Activated CD8-positive, alpha-beta T cell treated with anti-CD3 and anti-CD28 coated beads, Interleukin-2, amount 10 ng/mL, durations not matched to agents 7 days and 5 days (primary cell): ENCODE data around the gene SHISAL2A. TPM values are rescaled to one million over a fixed set of nuclear protein-coding genes. Genes with fewer than 3 reads are reported as not detected.

Source experiments
- ATAC-seq: fragments of 150-1000 bp; cut with Tn5 transposase; one replicate; pipeline ENCODE4 v1.10.0; 2021; ENCODE audit warnings: moderate library complexity
- CTCF ChIA-PET: fragments of 350-600 bp; sonication (Branson Sonifier 250); formaldehyde crosslinking; loops from one replicate; lab custom pipeline; 2021; ENCODE audit warnings: antibody characterized with exemption; lab: Charles Lee
- POLR2A ChIA-PET: fragments of 350-600 bp; sonication (Branson Sonifier 250); formaldehyde crosslinking; loops from one replicate; lab custom pipeline; 2021; ENCODE audit warnings: antibody characterized with exemption; lab: Charles Lee
- DNase-seq: peaks from one replicate; pipeline ENCODE4 v3.0.0-alpha.2; 2020
- H3K27ac Mint-ChIP-seq: one replicate; pipeline ENCODE4 v1.8.0; 2021; ENCODE audit warnings: mild to moderate bottlenecking, mixed read lengths
- H3K27me3 Mint-ChIP-seq: one replicate; pipeline ENCODE4 v1.8.0; 2021; ENCODE audit warnings: low read depth, mixed read lengths
- H3K36me3 Mint-ChIP-seq: one replicate; pipeline ENCODE4 v1.8.0; 2021; ENCODE audit warnings: low read depth, mixed read lengths
- H3K4me1 Mint-ChIP-seq: one replicate; pipeline ENCODE4 v1.8.0; 2021; ENCODE audit warnings: low read depth, mixed read lengths
- H3K4me3 Mint-ChIP-seq: one replicate; pipeline ENCODE4 v1.8.0; 2021; ENCODE audit warnings: mild to moderate bottlenecking, mixed read lengths
- H3K9me3 Mint-ChIP-seq: one replicate; pipeline ENCODE4 v1.8.0; 2022; ENCODE audit warnings: mixed read lengths; ENCODE audit not compliant: insufficient read depth
- total RNA-seq, 2 experiments: library from RNA; stranded (reverse); gene quantifications; one replicate each; pipeline ENCODE4 v1.2.3, GENCODE V29; 2021

Gene SHISAL2A
- total RNA-seq, 2 experiments from 2014 or later: 7.9 to 8.6 TPM

DNA sequence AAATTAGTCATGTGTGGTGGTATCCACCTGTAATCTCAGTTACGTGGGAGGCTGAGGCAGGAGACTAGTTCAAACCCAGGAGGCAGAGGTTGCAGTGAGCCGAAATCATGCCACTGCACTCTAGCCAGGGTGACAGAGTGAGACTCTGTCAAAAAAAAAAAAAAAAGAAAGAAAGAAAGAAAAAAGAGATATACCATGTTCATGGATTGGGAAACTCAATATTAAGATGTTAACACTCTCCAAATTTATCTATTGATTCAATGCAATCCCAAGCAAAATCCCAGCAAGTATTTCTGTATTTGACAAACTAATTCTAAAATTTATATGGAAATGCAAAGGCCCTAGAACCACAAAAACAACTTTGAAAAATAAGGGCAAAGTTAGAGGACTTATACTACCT lies 11.0 kb upstream of the SHISAL2A start:
- peaks cover 5% of the 10 kb centered on the region for H3K4me1 Mint-ChIP-seq
- ChIA-PET POLR2A (no interaction called here), CTCF (no interaction called here)
- ATAC-seq (no peak), DNase-seq (no peak)
- no peaks in the 10 kb centered on the region for H3K27me3 Mint-ChIP-seq
- peaks cover 20% of the 10 kb centered on the region for H3K36me3 Mint-ChIP-seq
- no peak overlapping the region for H3K27ac Mint-ChIP-seq
- no peak overlapping the region for H3K4me3 Mint-ChIP-seq
- no peaks in the 10 kb centered on the region for H3K9me3 Mint-ChIP-seq

GRCh38 chr1:52623812-52624211 lies 9.2 kb upstream of the SHISAL2A start:
- H3K27me3 Mint-ChIP-seq: no peaks in the 10 kb centered on the region
- DNase-seq (no peak), ATAC-seq (no peak)
- ChIA-PET CTCF (no interaction called here), POLR2A (no interaction called here)
- H3K4me1 Mint-ChIP-seq: peaks cover 2% of the 10 kb centered on the region
- H3K27ac Mint-ChIP-seq: no peak overlapping the region
- H3K9me3 Mint-ChIP-seq: no peaks in the 10 kb centered on the region
- H3K36me3 Mint-ChIP-seq: peaks cover 15% of the 10 kb centered on the region
- H3K4me3 Mint-ChIP-seq: no peak overlapping the region

- DNase-seq: no peak
- ChIA-PET POLR2A (no interaction called here), CTCF (no interaction called here)
- Mint-ChIP-seq H3K4me3 (no peak overlapping the region), H3K9me3 (no peaks in the 10 kb centered on the region), H3K27me3 (no peaks in the 10 kb centered on the region), H3K36me3 (peaks cover 13% of the 10 kb centered on the region), H3K4me1 (peaks cover 21% of the 10 kb centered on the region), H3K27ac (no peak overlapping the region)
- no peak for ATAC-seq
Measured at GRCh38 chr1:52627028-52627427, 5.9 kb upstream of the SHISAL2A start.

- ATAC-seq (no peak), DNase-seq (no peak)
- Mint-ChIP-seq H3K36me3 (peaks cover 12% of the 10 kb centered on the region), H3K27ac (no peak overlapping the region), H3K9me3 (no peaks in the 10 kb centered on the region), H3K4me3 (no peak overlapping the region), H3K27me3 (no peaks in the 10 kb centered on the region), H3K4me1 (peaks cover 33% of the 10 kb centered on the region)
- ChIA-PET POLR2A (no interaction called here), CTCF (no interaction called here)
Measured at GRCh38 chr1:52628614-52629324, 4.2 kb upstream of the SHISAL2A start.

DNA sequence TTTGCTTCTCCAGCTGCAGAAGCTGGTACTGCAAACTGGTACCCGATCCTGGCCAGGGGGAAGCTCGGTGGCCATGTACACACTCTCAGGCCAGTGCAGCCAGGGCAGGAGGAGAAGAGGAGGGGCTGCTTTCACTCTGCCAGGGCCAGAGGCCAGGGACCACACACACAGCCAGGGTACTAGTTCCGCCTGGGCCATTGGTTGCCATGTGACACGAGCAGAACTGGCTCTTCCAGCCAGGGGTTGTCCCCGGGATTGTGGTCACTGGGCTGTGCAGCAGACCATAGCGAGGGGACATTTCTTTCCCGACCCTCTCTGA lies 3.7 kb upstream of the SHISAL2A start:
- no peaks in the 10 kb centered on the region for H3K27me3 Mint-ChIP-seq

GRCh38 chr1:52629667-52630066 lies 3.3 kb upstream of the SHISAL2A start:
- no peaks in the 10 kb centered on the region for H3K9me3 Mint-ChIP-seq

More for the DNA sequence above, 3.7 kb upstream of the SHISAL2A start:
- Mint-ChIP-seq H3K4me1 (peaks cover 38% of the 10 kb centered on the region), H3K27ac (no peak overlapping the region), H3K9me3 (no peaks in the 10 kb centered on the region), H3K4me3 (no peak overlapping the region), H3K36me3 (peaks cover 11% of the 10 kb centered on the region)
- CTCF ChIA-PET: no interaction called here
- no peak for ATAC-seq
- no peak for DNase-seq
- POLR2A ChIA-PET: interaction anchor here (0.6 kb wide), 1 partner anchor 204 kb away, joined by 3 read pairs; no protein-coding TSS in a partner anchor

DNA sequence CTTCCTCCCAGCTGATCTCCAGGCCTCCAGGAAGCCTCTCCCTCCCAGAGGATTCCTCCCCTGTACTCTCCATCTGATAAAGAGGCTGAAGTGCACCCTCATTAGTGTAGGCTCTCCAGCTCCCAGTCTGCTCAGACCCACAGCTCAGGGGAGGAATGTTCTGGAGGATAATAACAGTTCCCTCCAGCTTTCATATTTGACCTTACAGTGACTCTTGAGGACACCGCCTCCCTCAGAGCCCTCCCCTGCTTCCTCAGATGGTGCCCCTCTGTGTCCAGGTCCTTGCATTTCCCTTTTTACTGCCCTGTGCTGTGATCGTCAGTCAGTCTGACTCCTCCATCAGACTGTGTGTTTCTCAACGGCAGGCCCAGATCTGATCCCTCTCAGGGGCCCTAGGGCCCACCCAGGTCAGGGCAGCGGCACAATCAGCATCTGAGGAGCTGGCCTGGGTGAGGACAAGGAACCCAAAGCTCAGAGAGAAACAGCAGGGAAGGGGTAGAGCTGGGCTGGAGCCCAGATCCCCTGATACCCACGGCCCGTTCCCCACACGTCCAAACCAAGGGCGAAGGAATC lies 1.1 kb upstream of the SHISAL2A start:
- ChIA-PET CTCF (interaction anchor here (0.6 to 2.4 kb wide), 3 partner anchors 27 to 38 kb away, joined by 3 to 10 read pairs (median 3); no protein-coding TSS in a partner anchor), POLR2A (interaction anchor here (0.5 to 2.8 kb wide), 5 partner anchors 16 to 228 kb away, joined by 3 to 21 read pairs (median 8); partner anchors contain the start of genes ORC1, PRPF38A and TUT4)
- ATAC-seq: no peak
- Mint-ChIP-seq H3K27ac (peak overlapping the region; percentile 86), H3K4me1 (peaks cover 58% of the 10 kb centered on the region), H3K36me3 (peaks cover 20% of the 10 kb centered on the region), H3K27me3 (no peaks in the 10 kb centered on the region), H3K9me3 (no peaks in the 10 kb centered on the region), H3K4me3 (peak overlapping the region; percentile 72)
- no peak for DNase-seq

More at GRCh38 chr1:52629667-52630066, 3.3 kb upstream of the SHISAL2A start:
- Mint-ChIP-seq H3K27me3 (no peaks in the 10 kb centered on the region), H3K36me3 (peaks cover 13% of the 10 kb centered on the region), H3K4me1 (peaks cover 42% of the 10 kb centered on the region), H3K27ac (no peak overlapping the region), H3K4me3 (no peak overlapping the region)
- POLR2A ChIA-PET: interaction anchor here (0.6 kb wide), 1 partner anchor 205 kb away, joined by 3 read pairs; no protein-coding TSS in a partner anchor
- CTCF ChIA-PET: no interaction called here
- DNase-seq: no peak
- ATAC-seq: no peak

DNA sequence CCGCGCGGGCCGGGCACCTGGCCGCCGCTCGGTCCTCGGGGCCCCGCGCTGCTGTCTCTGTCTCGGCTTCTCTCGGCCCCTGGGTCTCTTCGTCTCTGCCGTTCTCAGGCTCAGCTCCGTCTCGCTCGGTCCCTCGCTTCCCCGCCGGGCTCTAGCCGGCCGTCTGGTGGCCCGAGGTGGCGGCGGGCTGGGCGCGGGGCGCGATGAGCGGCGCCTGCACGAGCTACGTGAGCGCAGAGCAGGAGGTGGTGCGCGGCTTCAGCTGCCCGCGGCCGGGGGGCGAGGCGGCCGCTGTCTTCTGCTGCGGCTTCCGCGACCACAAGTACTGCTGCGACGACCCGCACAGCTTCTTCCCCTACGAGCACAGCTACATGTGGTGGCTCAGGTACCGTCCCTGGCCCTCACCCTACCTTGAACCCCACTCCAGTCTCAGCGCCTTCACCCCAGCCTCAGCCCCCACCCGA lies 355 bp downstream of the SHISAL2A start:
- H3K27me3 Mint-ChIP-seq: no peaks in the 10 kb centered on the region
- ChIA-PET POLR2A (interaction anchor here (0.7 to 2.8 kb wide), 10 partner anchors 9 to 229 kb away, joined by 3 to 21 read pairs (median 5); partner anchors contain the start of genes ORC1, PRPF38A and TUT4), CTCF (interaction anchor here (0.9 to 3.3 kb wide), 6 partner anchors 10 to 53 kb away, joined by 3 to 16 read pairs (median 6); no protein-coding TSS in a partner anchor)
- peak; percentile 53 for DNase-seq
- peak overlapping the region; percentile 77 for H3K4me3 Mint-ChIP-seq
- H3K27ac Mint-ChIP-seq: peak overlapping the region; percentile 94
- no peaks in the 10 kb centered on the region for H3K9me3 Mint-ChIP-seq
- peak; percentile 18 for ATAC-seq
- peaks cover 73% of the 10 kb centered on the region for H3K4me1 Mint-ChIP-seq
- peaks cover 27% of the 10 kb centered on the region for H3K36me3 Mint-ChIP-seq

DNA sequence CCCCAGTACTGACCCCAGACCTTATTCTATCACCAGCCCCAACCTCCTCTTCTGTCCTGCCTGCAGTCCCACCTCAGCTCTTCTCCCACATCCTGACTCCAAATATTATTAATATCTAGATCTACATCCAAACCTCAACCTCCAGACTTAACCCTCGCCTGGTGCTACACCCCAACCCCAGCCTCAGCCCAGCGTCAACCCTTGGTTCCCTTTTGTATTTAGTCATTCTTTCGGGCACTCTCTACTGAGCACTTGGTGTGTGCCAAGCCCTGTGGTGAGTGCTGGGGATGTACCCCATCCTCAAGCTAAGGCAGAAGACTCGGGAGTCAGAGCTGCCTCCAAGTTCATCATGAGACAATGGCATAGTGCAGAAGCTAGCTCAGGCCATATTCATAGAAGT lies 1.1 kb downstream of the SHISAL2A start:
- H3K27ac Mint-ChIP-seq: peak overlapping the region; percentile 94
- no peak for ATAC-seq
- DNase-seq: no peak

GRCh38 chr1:52635321-52636089 lies 2.5 kb downstream of the SHISAL2A start:
- DNase-seq: no peak
- no peaks in the 10 kb centered on the region for H3K27me3 Mint-ChIP-seq
- peak overlapping the region; percentile 80 for H3K27ac Mint-ChIP-seq
- H3K9me3 Mint-ChIP-seq: no peaks in the 10 kb centered on the region
- peaks cover 28% of the 10 kb centered on the region for H3K36me3 Mint-ChIP-seq
- POLR2A ChIA-PET: interaction anchor here (0.5 to 3.5 kb wide), 7 partner anchors 16 to 270 kb away, joined by 3 to 22 read pairs (median 7); partner anchors contain the start of genes CC2D1B, ORC1, PRPF38A and TUT4
- no peak for ATAC-seq
- H3K4me1 Mint-ChIP-seq: peaks cover 76% of the 10 kb centered on the region
- CTCF ChIA-PET: interaction anchor here (1.0 to 3.3 kb wide), 4 partner anchors 16 to 231 kb away, joined by 3 to 16 read pairs (median 4); partner anchors contain the start of genes ORC1 and PRPF38A
- H3K4me3 Mint-ChIP-seq: peak overlapping the region; percentile 36

More for the DNA sequence above, 1.1 kb downstream of the SHISAL2A start:
- H3K4me3 Mint-ChIP-seq: peak overlapping the region; percentile 77
- no peaks in the 10 kb centered on the region for H3K27me3 Mint-ChIP-seq
- H3K9me3 Mint-ChIP-seq: no peaks in the 10 kb centered on the region
- peaks cover 27% of the 10 kb centered on the region for H3K36me3 Mint-ChIP-seq
- POLR2A ChIA-PET: interaction anchor here (0.7 to 2.8 kb wide), 6 partner anchors 29 to 230 kb away, joined by 3 to 21 read pairs (median 8); partner anchors contain the start of genes ORC1, PRPF38A and TUT4
- CTCF ChIA-PET: interaction anchor here (0.9 to 3.3 kb wide), 5 partner anchors 11 to 52 kb away, joined by 3 to 16 read pairs (median 8); no protein-coding TSS in a partner anchor
- H3K4me1 Mint-ChIP-seq: peaks cover 77% of the 10 kb centered on the region
